ENCODE results near the gene IFFO2. TPM values are rescaled to one million over a fixed set of nuclear protein-coding genes. Genes with fewer than 3 reads are reported as not detected.

The IFFO2 gene
- total RNA-seq, 1 donor from 2014 or later, result 24.4 TPM

GRCh38 chr1:18972991-18973390 lies 16.5 kb upstream of the IFFO2 start:
- Mint-ChIP-seq H3K4me1 (ENCODE audit: low read depth) (no peaks in the 10 kb centered on the region), H3K36me3 (ENCODE audit: insufficient read depth) (no peaks in the 10 kb centered on the region)

GRCh38 chr1:18972531-18972930 lies 16.1 kb upstream of the IFFO2 start:
- no peaks in the 10 kb centered on the region for H3K36me3 Mint-ChIP-seq (ENCODE audit: insufficient read depth)
- H3K4me1 Mint-ChIP-seq (ENCODE audit: low read depth), result no peaks in the 10 kb centered on the region
- no peaks in the 10 kb centered on the region for H3K9me3 Mint-ChIP-seq (ENCODE audit: low read depth)
- TF ChIP-seq CTCF (IDR thresholded peaks at IDR 0.05; ENCODE audit: unreplicated experiment), result no peak
- H3K4me3 Mint-ChIP-seq (ENCODE audit: low read depth), result no peak overlapping the region
- peaks cover 13% of the 10 kb centered on the region for H3K27me3 Mint-ChIP-seq
- no peak overlapping the region for H3K27ac Mint-ChIP-seq
- no peak for DNase-seq (ENCODE audit: low spot score, unreplicated experiment)

More at GRCh38 chr1:18972991-18973390, 16.5 kb upstream of the IFFO2 start:
- Mint-ChIP-seq H3K4me3 (ENCODE audit: low read depth) (no peak overlapping the region), H3K9me3 (ENCODE audit: low read depth) (no peaks in the 10 kb centered on the region), H3K27me3 (peaks cover 13% of the 10 kb centered on the region), H3K27ac (no peak overlapping the region)
- TF ChIP-seq CTCF (IDR thresholded peaks at IDR 0.05; ENCODE audit: unreplicated experiment), result no peak
- no peak for DNase-seq (ENCODE audit: low spot score, unreplicated experiment)

- Mint-ChIP-seq H3K27me3 (peaks cover 17% of the 10 kb centered on the region), H3K9me3 (ENCODE audit: low read depth) (no peaks in the 10 kb centered on the region), H3K4me1 (ENCODE audit: low read depth) (no peaks in the 10 kb centered on the region), H3K4me3 (ENCODE audit: low read depth) (no peak overlapping the region), H3K27ac (no peak overlapping the region), H3K36me3 (ENCODE audit: insufficient read depth) (no peaks in the 10 kb centered on the region)
- no peak for DNase-seq (ENCODE audit: low spot score, unreplicated experiment)
- TF ChIP-seq CTCF (IDR thresholded peaks at IDR 0.05; ENCODE audit: unreplicated experiment), result no peak
Measured at GRCh38 chr1:18970762-18971161, 14.3 kb upstream of the IFFO2 start.

- no peak overlapping the region for H3K27ac Mint-ChIP-seq
- no peak for TF ChIP-seq CTCF (IDR thresholded peaks at IDR 0.05; ENCODE audit: unreplicated experiment)
- no peaks in the 10 kb centered on the region for H3K4me1 Mint-ChIP-seq (ENCODE audit: low read depth)
- H3K27me3 Mint-ChIP-seq, result peaks cover 19% of the 10 kb centered on the region
- no peaks in the 10 kb centered on the region for H3K36me3 Mint-ChIP-seq (ENCODE audit: insufficient read depth)
- H3K4me3 Mint-ChIP-seq (ENCODE audit: low read depth), result no peak overlapping the region
- no peaks in the 10 kb centered on the region for H3K9me3 Mint-ChIP-seq (ENCODE audit: low read depth)
- DNase-seq (ENCODE audit: low spot score, unreplicated experiment), result no peak
Measured at GRCh38 chr1:18970358-18970757, 13.9 kb upstream of the IFFO2 start.

GRCh38 chr1:18967066-18967690 lies 10.7 kb upstream of the IFFO2 start:
- Mint-ChIP-seq H3K4me1 (ENCODE audit: low read depth) (peaks cover 4% of the 10 kb centered on the region), H3K27ac (no peak overlapping the region), H3K27me3 (peaks cover 31% of the 10 kb centered on the region), H3K9me3 (ENCODE audit: low read depth) (no peaks in the 10 kb centered on the region), H3K4me3 (ENCODE audit: low read depth) (no peak overlapping the region), H3K36me3 (ENCODE audit: insufficient read depth) (peaks cover 1% of the 10 kb centered on the region)
- TF ChIP-seq CTCF (IDR thresholded peaks at IDR 0.05; ENCODE audit: unreplicated experiment), result no peak
- DNase-seq (ENCODE audit: low spot score, unreplicated experiment), result no peak
